ENCODE data around the gene GRIK4.

GRCh38 chr11:120929090-120929489, 417.5 kb downstream of the GRIK4 start:
- TF ChIP-seq TAF1 (IDR thresholded peaks at IDR 0.05; ENCODE audit: borderline replicate concordance, low read depth, low read length) = no peak
- no peak for TF ChIP-seq POLR2A (IDR thresholded peaks at IDR 0.05; ENCODE audit: low read depth, low read length)

Data from GM12892 (cell line).